ENCODE measurements around the gene IL17REL. TPM values are rescaled to one million over a fixed set of nuclear protein-coding genes. Genes with fewer than 3 reads are reported as not detected.

Gene IL17REL
- total and polyA plus RNA-seq, 2 of the 13 experiments (the other 11 are each of a cell fraction or from before 2014, with no cell fraction given): not detected

DNA sequence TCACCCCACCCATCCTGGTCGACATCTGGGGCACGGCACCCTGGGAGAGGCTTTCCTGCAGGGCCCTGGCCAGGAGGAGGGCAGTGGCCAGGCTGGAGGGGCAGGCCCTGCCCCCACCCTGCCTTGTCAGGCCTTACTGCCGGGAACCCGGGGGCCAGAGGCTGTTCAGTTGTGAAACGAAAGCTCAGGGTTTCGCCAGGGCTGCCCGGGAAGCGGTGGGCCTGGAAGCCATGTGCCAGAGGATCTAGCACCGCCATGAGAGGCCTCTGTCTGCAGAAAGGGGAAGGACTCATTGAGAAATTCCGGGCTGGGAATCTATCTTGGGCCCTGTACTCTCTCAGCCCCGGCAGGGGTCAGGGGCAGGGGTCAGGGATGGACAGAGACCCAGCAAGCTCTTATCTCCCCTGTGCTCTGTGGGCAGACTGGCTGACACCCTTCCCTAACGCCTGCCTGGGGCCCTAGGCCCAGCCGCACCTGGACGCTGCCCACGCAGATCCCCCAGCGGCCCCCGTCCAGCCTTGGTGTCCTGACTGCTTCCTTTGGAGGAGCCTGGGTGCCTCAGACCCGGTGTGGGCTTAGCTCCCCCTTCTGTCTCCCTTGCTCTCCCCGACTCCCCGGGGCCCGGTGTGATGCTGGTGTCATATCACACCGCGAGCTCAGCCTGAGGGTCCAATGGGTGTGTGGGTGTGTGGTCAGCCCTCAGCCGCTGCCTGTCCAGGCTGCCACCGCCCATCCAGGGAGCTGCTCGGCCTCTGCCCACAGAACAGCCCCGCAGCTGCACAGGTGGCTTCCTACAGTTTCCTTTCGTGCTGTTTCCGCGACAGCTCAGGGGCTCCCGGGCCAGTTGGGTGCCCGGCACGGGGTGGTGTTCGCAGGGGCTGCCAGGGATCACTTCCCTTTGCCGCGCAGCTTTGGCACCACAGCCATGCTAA, 45.5 kb downstream of the IL17REL start (continued):
- TF ChIP-seq, protein P1, sequence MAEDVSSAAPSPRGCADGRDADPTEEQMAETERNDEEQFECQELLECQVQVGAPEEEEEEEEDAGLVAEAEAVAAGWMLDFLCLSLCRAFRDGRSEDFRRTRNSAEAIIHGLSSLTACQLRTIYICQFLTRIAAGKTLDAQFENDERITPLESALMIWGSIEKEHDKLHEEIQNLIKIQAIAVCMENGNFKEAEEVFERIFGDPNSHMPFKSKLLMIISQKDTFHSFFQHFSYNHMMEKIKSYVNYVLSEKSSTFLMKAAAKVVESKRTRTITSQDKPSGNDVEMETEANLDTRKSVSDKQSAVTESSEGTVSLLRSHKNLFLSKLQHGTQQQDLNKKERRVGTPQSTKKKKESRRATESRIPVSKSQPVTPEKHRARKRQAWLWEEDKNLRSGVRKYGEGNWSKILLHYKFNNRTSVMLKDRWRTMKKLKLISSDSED (CRISPR knock-in tag; IDR thresholded peaks at IDR 0.05): peak; percentile 69; the same call in 1 of the 2 replicates

DNA sequence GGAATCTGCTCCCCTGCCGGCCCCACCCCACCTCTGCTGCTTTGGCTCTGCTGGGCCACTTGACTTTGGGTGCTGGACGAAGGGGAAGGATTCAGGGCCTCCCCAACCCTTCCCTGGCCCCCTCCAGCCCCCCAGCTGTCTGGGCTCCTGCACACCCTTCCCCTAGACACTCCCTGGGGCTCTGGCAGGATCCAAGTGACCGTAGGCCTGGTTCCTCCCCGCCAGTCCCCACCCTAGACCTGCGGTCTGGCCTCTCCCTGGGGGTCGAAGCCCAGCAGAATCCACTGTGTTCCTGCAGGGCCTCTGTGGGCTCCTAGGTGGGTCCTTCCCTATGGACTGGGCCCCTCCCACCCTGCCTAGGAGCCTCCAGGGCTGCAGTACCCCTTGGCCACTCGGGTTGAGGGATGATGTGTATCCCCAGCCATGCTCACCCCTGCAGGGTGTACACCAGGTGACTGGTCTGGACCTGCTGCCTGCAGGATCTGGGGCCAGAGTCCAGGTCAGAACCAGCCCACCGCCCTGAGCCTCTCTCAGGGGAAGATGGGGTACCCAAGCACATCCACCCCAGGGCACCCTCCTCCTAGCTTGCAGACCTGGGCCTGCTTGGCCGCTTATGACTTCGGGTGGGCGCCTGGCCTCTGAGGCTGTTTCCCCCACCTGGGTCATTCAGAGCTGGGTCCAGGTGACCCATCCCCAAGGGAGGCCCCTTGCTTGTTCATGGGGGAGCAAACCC, 46.4 kb downstream of the IL17REL start:
- ATAC-seq (peak; percentile 22), FAIRE-seq (no peak), DNase-seq (ENCODE audit: low spot score) (no peak)
- Histone ChIP-seq H3K9ac (ENCODE audit: insufficient read depth, low read depth, low read length) (peak overlapping the region; percentile 67), H3K27me3 (ENCODE audit: control insufficient read depth in 1 of 2, insufficient read depth in 2 of 2, low read length in 2 of 2) (no peaks in the 10 kb centered on the region; a peak in 1 of 5 replicates), H2AFZ (ENCODE audit: low read length) (no peak overlapping the region), H3K4me2 (ENCODE audit: low read depth, low read length) (peak overlapping the region; percentile 94), H3K36me3 (replicated peaks in 1 of 2; ENCODE audit: control insufficient read depth in 1 of 2, insufficient read depth in 2 of 2, low read length in 2 of 2) (peaks cover 9 to 23% of the 10 kb centered on the region in 2 experiments), H4K20me1 (ENCODE audit: insufficient read depth, low read length) (peaks cover 37% of the 10 kb centered on the region), H3K4me3 (replicated peaks in 1 of 3; ENCODE audit: insufficient read depth in 1 of 3, low read depth in 2 of 3, low read length in 3 of 3) (peak overlapping the region; percentile 13 to 99 (median 26); a peak in 5 of 6 replicates), H3K79me2 (ENCODE audit: insufficient read depth, low read length) (peaks cover 26% of the 10 kb centered on the region), H3K9me3 (ENCODE audit: low read length) (no peaks in the 10 kb centered on the region), H3K27ac (ENCODE audit: extremely low read length, insufficient read depth, low read length) (peak overlapping the region; percentile 84), H3K4me1 (ENCODE audit: insufficient read depth, low read length) (peaks cover 88% of the 10 kb centered on the region)
- no TSS peak for BruUV-seq (replicated peaks)
- in situ Hi-C loops (cut with HindIII; ENCODE audit: extremely low pct_ligation_motif_present, low pct_unique_long_range_greater_than_20kb) (loop anchor here (5.0 kb wide), 1 partner anchor 34 kb away; no protein-coding TSS in a partner anchor), intact Hi-C loops (cut with micrococcal nuclease; ENCODE audit: unreplicated experiment) (loop anchor here (5.0 kb wide), 1 partner anchor 34 kb away; no protein-coding TSS in a partner anchor)
- ChIA-PET CTCF (ENCODE audit: low intra/inter-chr PET ratio, low total read pairs) (no interaction called here), POLR2A (interaction anchor here (1.1 to 16.4 kb wide), 10 partner anchors 11 to 541 kb away, joined by 3 to 722 read pairs (median 5); partner anchors contain the start of genes ALG12, CRELD2, LMF2 and NCAPH2)
- WGBS (ENCODE audit: low lambda C conversion rate): 4% methylated on average over 4 of the region's 11 CpGs
- TF ChIP-seq NCOR1 (IDR thresholded peaks at IDR 0.05; ENCODE audit: borderline replicate concordance, low read length) (no peak), ZC3H4 (CRISPR knock-in tag; IDR thresholded peaks at IDR 0.05; ENCODE audit: borderline replicate concordance) (0 out of 2 replicates have a peak, but pooled peaks have one; percentile 28), RBM22 (optimal IDR thresholded peaks at IDR 0.05; ENCODE audit: low read length) (peak; percentile 56), KAT8 (CRISPR knock-in tag; IDR thresholded peaks at IDR 0.05) (peak; percentile 11; the same call in 1 of the 2 replicates), DPF2 (CRISPR knock-in tag; IDR thresholded peaks at IDR 0.05; ENCODE audit: borderline replicate concordance, low read depth) (no peak), PHF20 (CRISPR knock-in tag; IDR thresholded peaks at IDR 0.05) (0 out of 2 replicates have a peak, but pooled peaks have one; percentile 14), ZSCAN25 (CRISPR knock-in tag; IDR thresholded peaks at IDR 0.05) (peak; percentile 95), MYC (CRISPR knock-in tag; IDR thresholded peaks at IDR 0.05; ENCODE audit: borderline replicate concordance) (no peak)
- TF ChIP-seq, protein P2, sequence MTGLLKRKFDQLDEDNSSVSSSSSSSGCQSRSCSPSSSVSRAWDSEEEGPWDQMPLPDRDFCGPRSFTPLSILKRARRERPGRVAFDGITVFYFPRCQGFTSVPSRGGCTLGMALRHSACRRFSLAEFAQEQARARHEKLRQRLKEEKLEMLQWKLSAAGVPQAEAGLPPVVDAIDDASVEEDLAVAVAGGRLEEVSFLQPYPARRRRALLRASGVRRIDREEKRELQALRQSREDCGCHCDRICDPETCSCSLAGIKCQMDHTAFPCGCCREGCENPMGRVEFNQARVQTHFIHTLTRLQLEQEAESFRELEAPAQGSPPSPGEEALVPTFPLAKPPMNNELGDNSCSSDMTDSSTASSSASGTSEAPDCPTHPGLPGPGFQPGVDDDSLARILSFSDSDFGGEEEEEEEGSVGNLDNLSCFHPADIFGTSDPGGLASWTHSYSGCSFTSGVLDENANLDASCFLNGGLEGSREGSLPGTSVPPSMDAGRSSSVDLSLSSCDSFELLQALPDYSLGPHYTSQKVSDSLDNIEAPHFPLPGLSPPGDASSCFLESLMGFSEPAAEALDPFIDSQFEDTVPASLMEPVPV (CRISPR knock-in tag; IDR thresholded peaks at IDR 0.05): peak; percentile 65; the same call in 1 of the 2 replicates
- TF ChIP-seq, protein P3, sequence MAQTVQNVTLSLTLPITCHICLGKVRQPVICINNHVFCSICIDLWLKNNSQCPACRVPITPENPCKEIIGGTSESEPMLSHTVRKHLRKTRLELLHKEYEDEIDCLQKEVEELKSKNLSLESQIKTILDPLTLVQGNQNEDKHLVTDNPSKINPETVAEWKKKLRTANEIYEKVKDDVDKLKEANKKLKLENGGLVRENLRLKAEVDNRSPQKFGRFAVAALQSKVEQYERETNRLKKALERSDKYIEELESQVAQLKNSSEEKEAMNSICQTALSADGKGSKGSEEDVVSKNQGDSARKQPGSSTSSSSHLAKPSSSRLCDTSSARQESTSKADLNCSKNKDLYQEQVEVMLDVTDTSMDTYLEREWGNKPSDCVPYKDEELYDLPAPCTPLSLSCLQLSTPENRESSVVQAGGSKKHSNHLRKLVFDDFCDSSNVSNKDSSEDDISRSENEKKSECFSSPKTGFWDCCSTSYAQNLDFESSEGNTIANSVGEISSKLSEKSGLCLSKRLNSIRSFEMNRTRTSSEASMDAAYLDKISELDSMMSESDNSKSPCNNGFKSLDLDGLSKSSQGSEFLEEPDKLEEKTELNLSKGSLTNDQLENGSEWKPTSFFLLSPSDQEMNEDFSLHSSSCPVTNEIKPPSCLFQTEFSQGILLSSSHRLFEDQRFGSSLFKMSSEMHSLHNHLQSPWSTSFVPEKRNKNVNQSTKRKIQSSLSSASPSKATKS (CRISPR knock-in tag; IDR thresholded peaks at IDR 0.05): 0 out of 2 replicates have a peak, but pooled peaks have one; percentile 20
- TF ChIP-seq, protein P4, sequence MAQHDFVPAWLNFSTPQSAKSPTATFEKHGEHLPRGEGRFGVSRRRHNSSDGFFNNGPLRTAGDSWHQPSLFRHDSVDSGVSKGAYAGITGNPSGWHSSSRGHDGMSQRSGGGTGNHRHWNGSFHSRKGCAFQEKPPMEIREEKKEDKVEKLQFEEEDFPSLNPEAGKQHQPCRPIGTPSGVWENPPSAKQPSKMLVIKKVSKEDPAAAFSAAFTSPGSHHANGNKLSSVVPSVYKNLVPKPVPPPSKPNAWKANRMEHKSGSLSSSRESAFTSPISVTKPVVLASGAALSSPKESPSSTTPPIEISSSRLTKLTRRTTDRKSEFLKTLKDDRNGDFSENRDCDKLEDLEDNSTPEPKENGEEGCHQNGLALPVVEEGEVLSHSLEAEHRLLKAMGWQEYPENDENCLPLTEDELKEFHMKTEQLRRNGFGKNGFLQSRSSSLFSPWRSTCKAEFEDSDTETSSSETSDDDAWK (CRISPR knock-in tag; IDR thresholded peaks at IDR 0.05): no peak

Data from HepG2 (cell line).